HG03060 (cell line): ENCODE measurements around the gene STEAP4.

Experiments used
- ATAC-seq: cut with Tn5 transposase; IDR thresholded peaks from one replicate; pipeline ENCODE4 v1.9.1; 2021; ENCODE audit warnings: low read depth, moderate number of reproducible peaks; ENCODE audit not compliant: unreplicated experiment

Gene STEAP4

DNA sequence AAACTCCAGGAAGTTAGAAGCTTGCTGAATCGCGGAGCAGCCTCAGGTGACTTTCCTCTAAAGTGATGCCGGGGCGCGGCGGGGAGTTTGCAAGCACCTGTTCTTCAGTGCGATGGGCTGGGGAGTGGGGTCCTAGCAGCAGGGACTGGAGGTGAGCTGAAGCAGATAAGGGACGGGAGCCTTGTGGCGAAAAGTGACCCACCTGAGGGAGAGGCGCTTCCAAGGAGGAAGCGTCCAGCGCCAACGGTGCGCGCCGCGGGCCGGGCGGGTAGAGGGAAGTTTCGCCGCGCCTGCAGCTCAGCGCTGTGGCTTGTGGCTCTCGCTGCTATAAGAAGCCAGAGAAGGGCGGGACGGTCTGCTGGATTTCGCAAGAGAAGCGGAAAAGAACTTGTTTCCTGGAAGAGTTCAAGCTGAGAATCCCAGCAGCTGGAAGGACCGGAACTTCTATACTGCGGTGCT is at the start of gene STEAP4:
Gene STEAP4 (minus strand): TSS at position 305 of the 459 bp plus-strand sequence. CDS start 22,625 bp downstream, outside the sequence.
- ATAC-seq, result no peak

DNA sequence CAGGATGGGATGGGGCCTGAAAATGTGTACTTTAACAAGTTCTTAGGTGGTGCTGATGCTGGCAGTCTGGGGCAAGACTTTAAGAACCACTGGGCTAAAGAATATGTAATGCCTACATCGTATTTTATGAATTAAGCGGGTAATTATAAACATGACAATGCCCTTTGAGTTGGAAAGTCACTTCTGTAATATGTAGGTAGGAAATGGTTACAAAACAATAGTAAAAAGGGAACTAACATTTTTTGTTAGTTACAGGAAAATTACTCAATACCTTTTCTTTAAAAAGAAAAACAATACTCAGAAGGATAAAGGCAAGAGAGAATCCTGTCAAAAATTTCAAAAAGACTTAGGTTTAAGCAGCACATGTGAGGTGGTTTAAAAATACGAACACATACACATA is 48.3 kb upstream of the STEAP4 start:
- ATAC-seq, result no peak

DNA sequence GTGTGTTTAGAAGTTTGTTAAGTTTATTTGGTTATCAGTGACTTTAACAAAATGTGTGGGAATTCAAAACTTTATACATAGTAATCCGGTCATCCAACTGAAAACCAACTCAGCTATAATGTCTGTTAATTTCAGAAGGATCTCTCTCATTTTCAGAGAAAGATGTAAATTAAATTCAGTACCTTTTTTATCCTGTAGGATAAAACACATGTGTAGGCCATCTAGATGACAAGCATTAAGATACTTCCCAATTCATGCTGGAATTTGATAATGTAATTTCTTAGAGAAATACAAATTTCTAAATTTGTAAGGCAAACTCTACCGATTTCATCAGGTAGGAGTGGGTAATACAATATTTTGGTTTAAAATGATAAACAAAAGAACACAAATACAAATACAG is 43.4 kb upstream of the STEAP4 start:
- ATAC-seq, result no peak

DNA sequence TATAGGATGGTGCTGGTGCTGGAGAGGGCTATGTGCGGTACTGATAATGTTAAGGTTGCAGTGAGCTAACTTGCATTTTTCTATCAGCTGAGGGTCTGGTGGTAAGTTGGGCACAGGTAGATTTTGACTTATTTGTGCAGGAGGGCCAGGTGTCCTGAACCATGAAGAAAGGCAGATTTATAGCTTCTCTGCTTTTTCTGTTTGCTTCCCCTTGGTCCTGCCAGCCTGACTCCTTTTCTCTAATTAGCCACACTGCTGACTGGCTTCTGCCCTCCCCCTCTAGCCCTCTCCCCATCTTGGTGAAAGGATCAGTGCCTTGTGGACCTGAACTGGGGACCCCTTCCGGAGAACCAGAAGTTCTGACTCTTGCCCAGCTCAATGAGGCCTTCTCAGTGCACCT is 40.8 kb upstream of the STEAP4 start:
- no peak for ATAC-seq

DNA sequence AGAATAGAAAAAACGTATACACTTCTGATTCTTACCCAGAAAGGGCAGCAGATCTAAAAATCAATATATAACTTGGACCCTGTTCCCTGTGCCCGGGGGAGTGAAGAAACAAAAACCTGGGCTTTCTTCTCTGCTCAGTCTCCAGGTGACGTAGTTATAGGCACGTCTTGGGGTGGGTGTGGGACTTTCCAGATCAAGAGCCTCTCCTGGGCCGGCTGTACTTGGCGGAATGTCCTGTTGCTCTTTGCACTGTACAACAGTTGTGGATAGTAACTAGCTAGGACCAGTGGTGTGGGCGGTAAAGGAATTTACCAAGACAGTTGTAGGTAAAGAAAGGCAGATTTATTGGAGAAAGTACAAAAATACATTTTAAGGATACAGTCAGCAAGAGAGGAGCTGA is 40.4 kb upstream of the STEAP4 start:
- no peak for ATAC-seq

DNA sequence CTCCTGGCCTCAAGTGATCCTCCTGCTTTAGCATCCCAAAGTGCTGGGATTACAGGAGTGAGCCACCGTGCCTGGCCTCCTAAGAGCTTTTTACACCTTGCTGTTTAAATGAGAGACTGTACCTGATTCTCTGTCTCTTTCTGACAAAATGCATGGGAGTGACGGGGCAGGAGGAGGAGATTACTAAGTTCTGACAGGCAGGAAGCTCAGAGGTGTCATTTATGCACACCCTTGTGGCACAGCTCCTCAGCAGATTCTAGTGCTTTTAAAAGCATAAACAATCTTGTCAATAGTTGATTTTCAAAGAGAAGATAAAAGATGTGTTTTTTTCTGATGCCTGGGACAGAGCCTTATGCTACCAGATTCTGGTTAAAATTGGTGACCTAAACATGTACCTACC is 39.7 kb upstream of the STEAP4 start:
- ATAC-seq, result no peak

DNA sequence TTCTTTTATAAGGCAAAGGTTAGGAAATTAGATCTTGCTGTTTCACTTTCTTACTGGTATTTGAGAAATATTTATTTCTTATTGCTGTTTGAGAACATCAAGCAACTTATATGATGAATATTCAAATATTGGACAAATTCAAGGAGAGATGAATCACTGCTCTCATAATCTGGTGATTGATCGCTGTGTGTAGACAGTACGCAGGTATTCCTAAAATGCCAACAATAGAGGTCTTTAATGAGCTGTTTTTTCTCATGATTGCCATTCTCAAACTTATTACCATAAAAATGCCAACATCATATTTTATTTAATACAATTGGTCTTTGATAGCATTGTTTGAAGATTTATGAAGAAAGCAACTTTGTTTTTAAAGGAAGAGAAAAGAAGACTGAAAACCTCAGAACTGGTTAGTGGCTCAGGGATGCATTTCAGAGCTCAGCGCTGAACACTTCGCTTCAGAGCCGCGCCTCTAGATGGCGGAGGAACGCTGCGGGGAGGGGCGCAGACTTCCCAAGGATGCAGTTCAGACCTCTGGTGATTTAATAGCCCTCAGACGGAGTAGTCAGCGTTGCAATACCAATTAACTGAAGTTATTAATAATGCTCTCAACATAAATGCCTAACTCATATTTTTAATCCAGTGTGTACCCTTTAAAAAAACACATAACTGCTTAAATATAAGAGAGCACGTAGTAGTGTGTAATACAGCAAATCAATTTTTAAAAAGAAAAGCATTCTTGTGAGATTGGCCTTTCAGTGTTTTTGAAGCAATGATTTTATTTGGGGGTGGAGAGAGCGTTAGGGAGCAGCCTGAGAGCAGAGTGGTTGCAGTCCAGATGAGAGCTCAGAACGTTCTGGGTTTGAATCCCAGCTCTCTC is 38.5 kb upstream of the STEAP4 start:
- no peak for ATAC-seq

DNA sequence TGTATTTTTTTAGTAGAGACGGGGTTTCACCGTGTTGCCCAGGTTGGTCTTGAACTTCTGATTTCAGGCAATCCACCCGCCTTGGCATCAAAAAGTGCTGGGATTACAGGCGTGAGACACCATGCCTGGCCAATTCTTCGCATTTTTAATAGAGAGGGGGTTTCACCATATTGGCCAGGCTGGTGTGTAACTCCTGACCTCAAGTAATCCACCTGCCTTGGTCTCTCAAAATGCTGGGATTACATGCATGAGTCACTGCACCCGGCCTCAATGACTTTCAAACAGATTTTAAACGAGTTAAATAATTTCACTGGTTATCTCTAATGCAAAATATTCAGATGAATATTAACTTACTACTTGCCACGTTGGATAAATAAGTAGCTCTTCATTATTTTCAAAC is 37.6 kb upstream of the STEAP4 start:
- no peak for ATAC-seq

DNA sequence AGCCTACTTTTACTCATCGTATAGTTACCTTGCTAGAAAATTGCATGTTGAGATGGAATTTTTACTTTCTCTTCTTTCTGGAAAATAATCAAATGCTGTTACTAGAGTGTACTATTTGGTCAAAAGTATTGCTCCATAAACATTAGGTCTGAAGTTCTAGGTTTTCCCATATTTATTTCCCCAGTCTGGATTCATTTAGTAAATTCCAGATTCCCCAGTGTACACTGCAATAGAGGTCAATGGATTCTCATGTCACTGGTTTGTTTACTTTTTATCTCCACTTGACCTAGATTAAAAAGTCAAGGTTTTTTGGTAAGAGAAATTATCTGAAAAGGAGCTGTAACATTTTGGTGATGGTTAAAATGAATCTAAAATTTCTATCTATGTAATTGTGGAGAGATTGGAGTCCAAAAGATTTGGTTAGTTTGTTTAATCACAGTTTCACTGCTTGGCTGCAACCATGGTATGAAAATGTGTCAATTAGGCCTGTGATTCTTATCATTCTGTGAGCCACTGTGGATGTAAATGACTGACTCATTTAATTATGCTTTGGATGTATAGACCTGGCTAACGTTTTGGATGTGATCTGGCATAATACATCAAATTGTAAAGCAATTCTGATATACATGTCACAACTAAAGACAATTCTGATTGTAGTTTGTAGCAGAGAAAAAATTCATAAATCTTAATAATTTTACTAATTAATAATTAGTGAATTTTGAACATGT is 32.7 kb upstream of the STEAP4 start:
- ATAC-seq, result no peak

DNA sequence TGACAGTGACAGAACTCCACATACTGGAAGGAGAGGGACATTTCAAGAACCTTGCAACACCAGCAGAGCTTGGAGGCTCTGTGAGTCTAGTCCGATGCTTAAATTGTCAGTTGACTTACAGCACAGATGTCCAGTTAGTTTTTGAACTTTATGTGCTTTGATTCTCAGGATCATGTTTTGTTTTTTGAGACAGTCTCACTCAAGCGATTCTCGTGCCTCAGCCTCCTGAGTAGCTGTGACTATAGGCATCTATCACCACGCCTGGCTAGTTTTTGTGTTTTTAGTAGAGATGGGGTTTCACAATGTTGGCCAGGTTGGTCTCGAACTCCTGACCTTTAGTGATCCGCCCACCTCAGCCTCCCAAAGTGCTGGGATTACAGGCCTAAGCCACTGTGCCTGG is 31.8 kb upstream of the STEAP4 start:
- ATAC-seq, result no peak

DNA sequence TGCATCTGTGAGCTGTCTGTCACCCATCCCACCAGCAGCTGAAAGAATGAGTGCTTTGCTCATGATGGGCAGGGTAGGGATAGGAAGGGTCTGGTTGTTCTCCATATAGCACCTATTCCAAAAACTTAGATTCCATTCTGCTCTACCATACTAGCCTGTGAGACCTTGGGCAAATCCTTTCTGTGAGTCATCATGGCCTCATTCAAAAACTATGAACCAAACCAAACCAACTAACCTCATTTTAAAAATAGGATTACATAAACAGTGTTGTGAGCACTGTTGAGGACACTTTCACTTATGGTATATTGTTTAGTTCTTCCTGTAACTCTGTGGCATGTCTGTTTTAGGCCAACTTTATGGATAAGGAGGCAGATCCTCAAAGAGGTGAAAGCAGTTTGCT is 30.9 kb upstream of the STEAP4 start:
- no peak for ATAC-seq

DNA sequence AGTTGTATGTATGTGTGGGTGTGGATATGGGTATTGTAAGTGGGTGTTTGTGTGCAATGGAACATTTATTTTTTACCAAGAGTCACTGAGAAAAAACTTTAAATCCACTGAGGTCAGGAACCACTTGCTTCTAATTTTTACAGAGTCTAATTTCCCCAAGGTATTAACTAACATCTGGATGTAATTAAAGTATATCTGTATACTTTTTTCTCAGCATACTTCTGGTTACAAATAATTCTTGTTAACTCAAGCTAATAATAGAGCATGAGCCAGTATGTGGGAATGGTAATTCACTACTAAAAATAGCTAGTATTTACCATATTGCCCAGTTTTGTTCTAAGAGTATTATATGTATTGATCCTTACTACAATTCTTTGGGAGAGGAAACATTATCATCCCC is 24.6 kb upstream of the STEAP4 start:
- no peak for ATAC-seq

DNA sequence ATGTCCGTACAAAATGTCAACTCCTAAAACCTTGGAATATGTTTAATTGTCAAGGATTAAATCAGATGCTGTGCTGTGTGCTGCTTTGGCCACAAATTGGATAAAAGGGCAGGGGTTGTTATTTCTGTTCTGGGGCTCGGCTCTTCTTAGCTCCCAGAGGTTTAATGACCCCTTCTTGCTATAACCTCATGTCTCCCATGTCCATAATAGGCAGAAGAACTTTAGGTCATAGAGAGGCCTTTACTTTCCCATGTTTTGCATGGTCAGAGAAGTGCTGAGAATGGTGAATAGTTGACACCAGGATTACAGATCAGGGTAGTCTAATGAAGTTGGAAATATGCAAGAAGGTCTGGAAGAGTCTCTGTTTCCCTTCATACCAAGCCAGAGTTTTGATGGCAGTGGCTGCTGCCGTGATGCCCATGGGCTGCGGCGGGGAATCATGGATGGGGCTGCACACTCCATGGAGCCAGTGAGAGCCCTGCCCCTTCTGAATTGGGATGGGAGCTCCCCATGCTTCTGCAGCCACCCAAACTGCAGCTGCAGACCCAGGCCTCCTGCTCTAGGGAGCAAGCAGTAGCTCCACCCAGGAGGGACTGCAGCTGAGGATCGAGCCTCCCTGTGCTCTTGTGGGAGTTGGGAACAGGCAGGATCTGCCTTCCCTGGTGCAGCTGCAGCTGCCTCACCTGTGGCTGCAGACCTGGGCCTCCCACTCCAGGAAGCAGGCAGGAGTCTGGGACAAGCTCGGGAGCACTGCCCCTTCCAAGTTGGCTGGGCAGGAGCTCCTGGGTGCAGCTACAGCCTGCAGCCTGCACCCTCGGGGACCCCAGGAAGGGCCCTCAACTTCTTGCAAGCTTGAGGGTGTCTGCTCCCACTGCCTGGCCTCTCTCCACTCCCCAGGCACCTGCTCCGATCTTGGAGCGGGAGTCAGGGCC is 23.1 kb upstream of the STEAP4 start:
- no peak for ATAC-seq

DNA sequence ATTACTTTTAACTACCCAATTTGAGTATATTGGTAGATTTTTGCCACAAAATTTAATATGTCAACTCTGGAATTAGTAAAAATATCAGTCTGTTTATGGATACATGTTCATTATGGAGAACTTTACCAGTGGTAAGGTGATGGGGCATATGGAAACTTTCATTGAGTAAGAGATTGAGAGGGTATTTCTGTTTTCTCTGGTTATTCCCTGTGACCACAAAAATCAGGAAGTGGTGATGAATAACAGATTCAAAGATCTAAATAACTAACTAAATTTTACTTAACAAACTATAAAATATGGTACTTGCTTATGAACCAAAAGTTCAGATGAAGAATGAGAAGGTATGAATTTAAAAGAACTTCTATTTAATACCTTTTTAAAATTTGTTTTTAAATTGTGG is 22.1 kb upstream of the STEAP4 start:
- no peak for ATAC-seq

DNA sequence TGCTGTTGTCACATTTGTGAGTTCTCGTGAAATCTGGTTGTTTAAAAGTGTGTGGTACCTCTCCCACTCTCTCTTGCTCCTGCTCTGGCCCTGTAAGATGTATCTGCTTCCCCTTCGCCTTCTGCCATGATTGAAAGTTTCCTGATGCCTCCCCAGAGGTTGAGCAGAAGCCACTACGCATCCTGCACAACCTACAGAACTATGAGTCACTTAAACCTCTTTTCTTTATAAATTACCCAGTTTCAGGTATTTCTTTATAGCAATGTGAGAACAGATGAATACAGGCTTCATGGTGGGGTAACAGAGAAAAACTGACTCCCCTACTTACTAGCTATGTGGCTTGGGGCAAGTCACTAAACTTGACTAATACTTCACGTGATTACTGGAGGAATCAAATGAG is 18.0 kb upstream of the STEAP4 start:
- ATAC-seq, result no peak

DNA sequence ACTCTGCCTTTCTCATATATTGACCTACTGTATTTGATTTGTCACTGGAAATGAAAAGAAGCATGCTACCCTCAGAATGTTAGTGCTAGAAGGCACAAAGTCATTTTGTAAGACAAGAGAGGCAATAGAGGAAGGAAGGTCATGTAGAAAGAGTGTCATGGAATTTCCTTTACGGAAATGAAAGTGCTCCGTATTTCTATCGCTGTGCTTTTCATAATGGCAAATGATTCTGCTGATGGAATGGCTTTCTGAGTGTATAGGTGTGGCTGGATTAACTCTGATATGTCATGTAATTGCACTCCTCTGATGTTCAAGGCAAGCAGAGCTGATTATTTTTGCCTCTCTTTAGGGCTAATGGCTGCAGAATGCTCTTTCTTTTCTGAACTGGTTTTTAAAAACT is 15.5 kb upstream of the STEAP4 start:
- ATAC-seq, result no peak

DNA sequence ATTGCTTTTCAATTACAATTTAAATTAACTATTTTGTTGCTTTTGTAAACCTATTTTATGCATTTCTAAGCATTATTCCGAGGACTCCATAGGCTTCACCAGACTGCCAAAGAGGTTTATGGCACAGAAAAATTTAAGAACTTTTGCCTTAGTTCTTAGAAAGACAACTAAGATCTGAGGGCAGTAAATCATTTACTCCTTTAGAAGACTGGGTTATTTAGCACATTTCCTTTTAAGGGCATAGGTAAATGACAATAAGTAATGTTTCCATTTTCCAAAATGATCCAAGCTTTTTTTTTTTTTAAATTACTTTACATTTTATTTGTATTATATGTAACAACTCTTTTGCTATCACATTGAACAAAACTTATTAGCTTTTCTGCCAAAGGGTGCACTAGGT is 15.0 kb upstream of the STEAP4 start:
- ATAC-seq, result no peak

DNA sequence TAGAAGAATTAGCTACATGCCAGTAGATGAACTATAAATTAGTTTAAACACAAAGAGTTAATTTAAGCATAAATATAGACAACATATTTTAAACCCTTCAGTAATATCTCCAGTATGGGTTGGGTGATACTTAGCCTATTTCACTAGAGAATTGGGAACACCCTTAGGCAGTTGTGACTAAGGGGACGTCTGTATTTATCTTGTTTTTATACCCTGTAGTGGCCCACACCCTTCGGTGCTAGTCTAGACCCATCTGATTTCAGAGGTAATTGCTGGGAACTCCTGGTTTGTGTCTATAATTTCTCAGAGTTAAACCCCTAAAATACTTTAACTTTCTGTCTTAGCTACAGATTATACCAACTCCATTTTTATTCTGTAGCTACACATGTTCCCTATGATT is 11.5 kb upstream of the STEAP4 start:
- no peak for ATAC-seq

DNA sequence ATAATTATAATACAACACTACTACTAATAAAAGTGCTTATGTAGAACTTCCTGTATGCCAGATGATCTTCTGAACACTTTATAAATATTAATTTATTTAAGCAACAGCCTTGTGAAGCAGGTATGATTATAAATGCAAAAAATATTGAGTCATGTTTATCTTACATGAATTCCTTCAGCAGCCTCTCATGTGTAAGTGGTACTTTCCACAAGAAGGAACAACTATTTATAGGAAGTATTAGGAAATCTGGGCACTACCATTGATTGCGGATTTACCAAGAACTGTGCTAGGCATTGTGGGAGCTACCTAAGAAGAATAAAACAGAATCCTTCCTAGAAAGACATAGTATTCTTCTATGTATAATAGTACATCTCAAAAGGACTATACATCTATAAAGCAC is 10.7 kb upstream of the STEAP4 start:
- no peak for ATAC-seq

DNA sequence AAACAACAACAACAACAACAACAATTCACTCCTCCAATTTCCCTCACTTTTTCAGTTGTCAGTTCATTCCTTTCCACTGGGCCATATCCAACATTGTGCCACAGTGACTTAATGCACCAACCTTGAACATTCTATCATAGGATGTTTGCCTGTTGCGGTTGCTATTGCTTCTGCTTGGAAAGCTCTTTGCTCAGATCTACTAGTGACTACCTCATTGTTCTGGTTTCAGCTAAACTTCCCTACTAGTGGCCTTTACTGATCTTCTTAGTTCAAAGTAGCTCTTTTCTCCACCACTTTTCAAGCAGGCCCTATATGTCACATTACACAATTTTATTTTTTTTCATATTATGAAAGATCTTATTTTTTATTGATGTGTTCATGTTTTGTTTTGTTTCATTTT is 9.8 kb upstream of the STEAP4 start:
- ATAC-seq, result no peak

DNA sequence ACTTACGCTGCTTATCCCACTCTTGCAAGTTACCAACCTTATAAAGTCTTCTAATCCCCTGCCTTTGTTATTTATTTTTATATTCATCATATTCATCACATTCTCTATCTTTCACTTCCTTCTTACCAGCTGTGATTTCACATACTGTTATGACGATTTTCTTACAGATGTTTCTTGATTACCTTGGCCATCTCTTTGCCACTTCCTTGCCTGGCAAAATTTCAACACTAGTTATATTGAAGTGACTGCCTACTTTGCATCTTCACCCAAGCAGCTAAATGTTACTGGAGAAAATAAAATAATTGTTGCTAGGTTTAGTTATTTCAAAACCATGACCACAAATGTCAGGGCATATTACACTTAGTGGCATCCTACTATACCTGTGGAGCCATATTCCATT is 8.8 kb upstream of the STEAP4 start:
- no peak for ATAC-seq
